Loucy (cell line): ENCODE measurements around the gene ADPRM.

Experiments used
- H2AFZ ChIP-seq: fragments of 200-600 bp; sonication (generic); 2 replicates; pipeline ENCODE4 v1.6.0; 2016; ENCODE audit warnings: antibody characterized with exemption, mild to moderate bottlenecking, low read length, moderate library complexity
- H3F3A ChIP-seq: fragments of 200-600 bp; 2 replicates; pipeline ENCODE4 v1.6.0; 2016; ENCODE audit warnings: antibody characterized with exemption, low read depth, mild to moderate bottlenecking
- H3K27me3 ChIP-seq: fragments of 200-600 bp; sonication (generic); 2 replicates; pipeline ENCODE4 v1.6.1; 2014; ENCODE audit warnings: low read length, mild to moderate bottlenecking; ENCODE audit not compliant: insufficient read depth, poor library complexity, severe bottlenecking
- H3K36me3 ChIP-seq: fragments of 200-600 bp; sonication (generic); 2 replicates; pipeline ENCODE4 v1.6.1; 2016; ENCODE audit warnings: low read length; ENCODE audit not compliant: insufficient read depth
- H3K4me1 ChIP-seq: fragments of 200-600 bp; sonication (generic); 2 replicates; pipeline ENCODE4 v1.5.1; 2014; ENCODE audit warnings: low read length, mild to moderate bottlenecking; ENCODE audit not compliant: insufficient read depth, poor library complexity, severe bottlenecking
- H3K4me2 ChIP-seq: fragments of 200-600 bp; sonication (generic); 2 replicates; pipeline ENCODE4 v1.6.0; 2014; ENCODE audit warnings: antibody characterized with exemption, low read length, low read depth, mild to moderate bottlenecking; ENCODE audit not compliant: poor library complexity, severe bottlenecking
- H3K4me3 ChIP-seq: fragments of 200-600 bp; sonication (generic); 2 replicates; pipeline ENCODE4 v1.5.1; 2014; ENCODE audit warnings: low read length, mild to moderate bottlenecking, mixed read lengths; ENCODE audit not compliant: poor library complexity, severe bottlenecking
- H3K79me2 ChIP-seq: fragments of 200-600 bp; sonication (generic); 2 replicates; pipeline ENCODE4 v1.6.1; 2014; ENCODE audit warnings: low read length; ENCODE audit not compliant: insufficient read depth
- H3K9ac ChIP-seq: fragments of 200-600 bp; sonication (generic); 2 replicates; pipeline ENCODE4 v1.6.0; 2014; ENCODE audit warnings: mild to moderate bottlenecking, low read depth, low read length, moderate library complexity; ENCODE audit not compliant: poor library complexity, severe bottlenecking
- H3K9me2 ChIP-seq: fragments of 200-600 bp; sonication (generic); replicated peaks from 2 replicates; pipeline ENCODE4 v1.6.1; 2016; ENCODE audit warnings: low read depth, low read length, mixed read lengths
- H3K9me3 ChIP-seq: fragments of 200-600 bp; sonication (generic); 2 replicates; pipeline ENCODE4 v1.6.1; 2014; ENCODE audit warnings: mild to moderate bottlenecking, antibody characterized with exemption, low read length, low read depth; ENCODE audit not compliant: insufficient read depth
- H4K20me1 ChIP-seq: fragments of 200-600 bp; sonication (generic); 2 replicates; pipeline ENCODE4 v1.6.0; 2014; ENCODE audit warnings: antibody characterized with exemption, low read length, mild to moderate bottlenecking; ENCODE audit not compliant: insufficient read depth, poor library complexity, severe bottlenecking
- CTCF ChIP-seq: fragments of 200-600 bp; sonication (generic); conservative IDR thresholded peaks from 2 replicates; pipeline ENCODE4 v1.5.1; 2014; ENCODE audit warnings: mild to moderate bottlenecking, antibody characterized with exemption, low read length
- EZH2phosphoT487 ChIP-seq: fragments of 200-600 bp; IDR thresholded peaks from 2 replicates; pipeline ENCODE4 v1.6.1; 2018; ENCODE audit warnings: antibody characterized with exemption, mild to moderate bottlenecking, moderate library complexity, borderline replicate concordance

Gene ADPRM

GRCh38 chr17:10733666-10734065, 36.3 kb downstream of the ADPRM start:
- Histone ChIP-seq H3K79me2 (no peaks in the 10 kb centered on the region), H2AFZ (no peak overlapping the region), H3K9me2 (no peaks in the 10 kb centered on the region), H3K9me3 (no peaks in the 10 kb centered on the region), H3F3A (no peaks in the 10 kb centered on the region), H3K27me3 (no peaks in the 10 kb centered on the region), H3K4me1 (peaks cover 15% of the 10 kb centered on the region), H3K36me3 (no peaks in the 10 kb centered on the region), H3K4me3 (no peak overlapping the region), H4K20me1 (no peaks in the 10 kb centered on the region), H3K9ac (no peak overlapping the region), H3K4me2 (no peak overlapping the region)
- TF ChIP-seq EZH2phosphoT487 (no peak), CTCF (no peak)

- H3K9me3 ChIP-seq: no peaks in the 10 kb centered on the region
- H3K4me1 ChIP-seq: peaks cover 15% of the 10 kb centered on the region
- no peak overlapping the region for H3K4me3 ChIP-seq
- H3K9me2 ChIP-seq: no peaks in the 10 kb centered on the region
- H2AFZ ChIP-seq: no peak overlapping the region
- H3F3A ChIP-seq: no peaks in the 10 kb centered on the region
- H3K27me3 ChIP-seq: no peaks in the 10 kb centered on the region
- TF ChIP-seq CTCF (no peak), EZH2phosphoT487 (no peak)
- no peak overlapping the region for H3K4me2 ChIP-seq
- no peaks in the 10 kb centered on the region for H4K20me1 ChIP-seq
- no peak overlapping the region for H3K9ac ChIP-seq
- H3K36me3 ChIP-seq: no peaks in the 10 kb centered on the region
- no peaks in the 10 kb centered on the region for H3K79me2 ChIP-seq
These were observed 37.9 kb downstream of the ADPRM start for GRCh38 chr17:10735251-10735650.

- Histone ChIP-seq H3K9me2 (no peaks in the 10 kb centered on the region), H3F3A (no peaks in the 10 kb centered on the region), H3K36me3 (no peaks in the 10 kb centered on the region), H3K27me3 (no peaks in the 10 kb centered on the region), H3K4me2 (no peak overlapping the region), H3K4me3 (no peak overlapping the region), H3K4me1 (peaks cover 15% of the 10 kb centered on the region), H3K9me3 (no peaks in the 10 kb centered on the region), H4K20me1 (no peaks in the 10 kb centered on the region), H3K79me2 (no peaks in the 10 kb centered on the region), H2AFZ (no peak overlapping the region), H3K9ac (no peak overlapping the region)
- TF ChIP-seq CTCF: no peak
- no peak for TF ChIP-seq EZH2phosphoT487
These were observed 38.4 kb downstream of the ADPRM start for GRCh38 chr17:10735821-10736220.
